Parathyroid adenoma (tissue), 2 donors: Measurements from ENCODE around the gene COPS8.

Source experiments
- H2AFZ ChIP-seq: fragments of 300-600 bp; sonication (generic); one replicate; pipeline ENCODE4 v1.7.0; 2017; ENCODE audit warnings: antibody characterized with exemption, mild to moderate bottlenecking
- H3K27ac ChIP-seq: fragments of 300-600 bp; sonication (generic); one replicate; pipeline ENCODE4 v1.7.0; 2017
- H3K27me3 ChIP-seq: fragments of 300-600 bp; sonication (generic); one replicate; pipeline ENCODE4 v1.7.0; 2017; ENCODE audit warnings: low read length; ENCODE audit not compliant: control insufficient read depth, insufficient read depth
- H3K36me3 ChIP-seq: fragments of 300-600 bp; sonication (generic); one replicate; pipeline ENCODE4 v1.7.0; 2017; ENCODE audit warnings: low read length; ENCODE audit not compliant: control insufficient read depth, insufficient read depth
- H3K4me1 ChIP-seq: fragments of 300-600 bp; sonication (generic); one replicate; pipeline ENCODE4 v1.7.0; 2017; ENCODE audit warnings: control low read depth
- H3K4me2 ChIP-seq: fragments of 300-600 bp; sonication (generic); one replicate; pipeline ENCODE4 v1.7.0; 2017; ENCODE audit warnings: low read length
- H3K4me3 ChIP-seq: fragments of 300-600 bp; sonication (generic); one replicate; pipeline ENCODE4 v1.7.0; 2017; ENCODE audit warnings: low read depth, low read length
- H3K79me2 ChIP-seq: fragments of 300-600 bp; sonication (generic); one replicate; pipeline ENCODE4 v1.7.0; 2017; ENCODE audit warnings: control low read depth
- H3K9ac ChIP-seq: fragments of 300-600 bp; sonication (generic); one replicate; pipeline ENCODE4 v1.7.0; 2017; ENCODE audit warnings: mild to moderate bottlenecking
- H3K9me3 ChIP-seq: fragments of 300-600 bp; sonication (generic); one replicate; pipeline ENCODE4 v1.7.0; 2017; ENCODE audit warnings: low read length; ENCODE audit not compliant: control insufficient read depth
- CTCF ChIP-seq: fragments of 300-600 bp; sonication (generic); IDR thresholded peaks from one replicate; pipeline ENCODE4 v1.7.0; 2017; ENCODE audit warnings: antibody characterized with exemption, mild to moderate bottlenecking
- donor health status: primary hyperparathyroidism.

COPS8 gene

GRCh38 chr2:237043866-237044265 is 41.8 kb upstream of the COPS8 start:
- Histone ChIP-seq H3K79me2 (no peaks in the 10 kb centered on the region), H3K36me3 (no peaks in the 10 kb centered on the region), H3K9me3 (no peaks in the 10 kb centered on the region), H3K4me3 (no peak overlapping the region), H3K4me2 (no peak overlapping the region), H3K27ac (no peak overlapping the region), H2AFZ (no peak overlapping the region), H3K9ac (no peak overlapping the region), H3K4me1 (no peaks in the 10 kb centered on the region), H3K27me3 (no peaks in the 10 kb centered on the region)
- no peak for TF ChIP-seq CTCF

- H3K36me3 ChIP-seq = no peaks in the 10 kb centered on the region
- no peak overlapping the region for H3K4me3 ChIP-seq
- no peaks in the 10 kb centered on the region for H3K27me3 ChIP-seq
- H3K4me1 ChIP-seq = no peaks in the 10 kb centered on the region
- no peaks in the 10 kb centered on the region for H3K79me2 ChIP-seq
- no peak overlapping the region for H3K9ac ChIP-seq
- TF ChIP-seq CTCF = no peak
- no peak overlapping the region for H3K4me2 ChIP-seq
- no peaks in the 10 kb centered on the region for H3K9me3 ChIP-seq
- no peak overlapping the region for H2AFZ ChIP-seq
- no peak overlapping the region for H3K27ac ChIP-seq
Observed at GRCh38 chr2:237044281-237044680, 41.4 kb upstream of the COPS8 start.

GRCh38 chr2:237045449-237045848 is 40.2 kb upstream of the COPS8 start:
- Histone ChIP-seq H3K4me2 (no peak overlapping the region), H3K4me1 (no peaks in the 10 kb centered on the region), H2AFZ (no peak overlapping the region), H3K9ac (no peak overlapping the region), H3K27ac (no peak overlapping the region), H3K36me3 (no peaks in the 10 kb centered on the region), H3K4me3 (no peak overlapping the region), H3K9me3 (no peaks in the 10 kb centered on the region), H3K79me2 (no peaks in the 10 kb centered on the region), H3K27me3 (no peaks in the 10 kb centered on the region)
- TF ChIP-seq CTCF = no peak

- Histone ChIP-seq H3K79me2 (no peaks in the 10 kb centered on the region), H2AFZ (no peak overlapping the region), H3K4me1 (no peaks in the 10 kb centered on the region), H3K4me2 (no peak overlapping the region), H3K9ac (no peak overlapping the region), H3K27ac (no peak overlapping the region), H3K9me3 (no peaks in the 10 kb centered on the region), H3K4me3 (no peak overlapping the region), H3K27me3 (no peaks in the 10 kb centered on the region), H3K36me3 (no peaks in the 10 kb centered on the region)
- no peak for TF ChIP-seq CTCF
Observed at GRCh38 chr2:237048595-237048994, 37.1 kb upstream of the COPS8 start.

DNA sequence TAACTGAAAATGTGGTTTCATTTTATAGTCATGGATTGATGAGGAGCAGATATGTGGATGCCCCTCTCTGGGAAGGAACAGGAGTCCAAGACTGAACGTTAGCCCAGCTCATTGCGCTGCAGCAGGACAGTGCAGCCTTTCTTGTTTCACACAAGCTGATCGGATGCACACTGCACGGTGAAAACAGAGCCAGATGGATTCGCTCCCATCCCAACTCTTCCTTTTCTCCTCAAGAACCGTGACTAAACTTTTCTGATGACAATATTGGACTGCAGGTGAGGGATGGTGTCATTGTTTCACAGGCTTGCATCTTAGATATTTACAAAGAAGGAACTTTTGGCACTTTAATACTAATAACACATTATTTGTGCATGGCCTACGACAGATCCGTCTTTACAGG is 33.8 kb upstream of the COPS8 start:
- Histone ChIP-seq H3K9ac (no peak overlapping the region), H3K4me1 (no peaks in the 10 kb centered on the region), H2AFZ (no peak overlapping the region), H3K36me3 (no peaks in the 10 kb centered on the region), H3K27ac (no peak overlapping the region), H3K4me3 (no peak overlapping the region), H3K4me2 (no peak overlapping the region), H3K9me3 (no peaks in the 10 kb centered on the region), H3K27me3 (no peaks in the 10 kb centered on the region), H3K79me2 (no peaks in the 10 kb centered on the region)
- TF ChIP-seq CTCF = no peak
